ENCODE measurements around the gene GRM8. TPM values are rescaled to one million over a fixed set of nuclear protein-coding genes. Genes with fewer than 3 reads are reported as not detected.

The GRM8 gene
- polyA plus RNA-seq, 1 donor from 2014 or later = 1.5 TPM

- no peak for TF ChIP-seq TAF1 (IDR thresholded peaks at IDR 0.05; ENCODE audit: low read depth)
- TF ChIP-seq SMC3 (conservative IDR thresholded peaks at IDR 0.05; ENCODE audit: poor library complexity) = no peak
- no peak for TF ChIP-seq REST (IDR thresholded peaks at IDR 0.05; ENCODE audit: borderline replicate concordance)
- no peak for TF ChIP-seq CTCF (IDR thresholded peaks at IDR 0.05; ENCODE audit: poor library complexity, severe bottlenecking)
- TF ChIP-seq MXI1 (conservative IDR thresholded peaks at IDR 0.05; ENCODE audit: poor library complexity, severe bottlenecking) = no peak
- TF ChIP-seq EZH2 (IDR thresholded peaks at IDR 0.05; ENCODE audit: borderline replicate concordance, insufficient read depth, low read length, poor library complexity, severe bottlenecking) = no peak
- TF ChIP-seq EP300 (conservative IDR thresholded peaks at IDR 0.05; ENCODE audit: poor library complexity, severe bottlenecking) = no peak
- no peak for TF ChIP-seq POLR2AphosphoS5 (IDR thresholded peaks at IDR 0.05)
- no peak for TF ChIP-seq RAD21 (conservative IDR thresholded peaks at IDR 0.05)
- H3K4me2 ChIP-seq (ENCODE audit: low read length) = no peak overlapping the region
- no peak overlapping the region for H3K4me3 ChIP-seq (ENCODE audit: low read length)
- H3K36me3 ChIP-seq (ENCODE audit: insufficient read depth, low read length) = no peaks in the 10 kb centered on the region
- no peaks in the 10 kb centered on the region for H4K20me1 ChIP-seq (ENCODE audit: insufficient read depth)
- no peaks in the 10 kb centered on the region for H3K9me3 ChIP-seq (ENCODE audit: low read length)
- H3K79me2 ChIP-seq (replicated peaks; ENCODE audit: insufficient read depth, low read length) = no peaks in the 10 kb centered on the region
- H3K9me2 ChIP-seq (ENCODE audit: insufficient read depth, low read length) = no peaks in the 10 kb centered on the region
- H3K27ac ChIP-seq (ENCODE audit: low read length) = no peak overlapping the region
- H3F3A ChIP-seq (ENCODE audit: insufficient read depth, low read length, poor library complexity, severe bottlenecking) = no peaks in the 10 kb centered on the region
- H3K27me3 ChIP-seq (ENCODE audit: insufficient read depth, low read depth, low read length) = no peaks in the 10 kb centered on the region
- no peak overlapping the region for H2AFZ ChIP-seq (ENCODE audit: low read depth, low read length)
- no peak overlapping the region for H3K9ac ChIP-seq (ENCODE audit: low read length)
These were observed 115.6 kb downstream of the GRM8 start for GRCh38 chr7:127137146-127137545.

GRCh38 chr7:127135871-127136485 lies 116.8 kb downstream of the GRM8 start:
- Histone ChIP-seq H3K9me2 (ENCODE audit: insufficient read depth, low read length) (no peaks in the 10 kb centered on the region), H3K9me3 (ENCODE audit: low read length) (no peaks in the 10 kb centered on the region), H3F3A (ENCODE audit: insufficient read depth, low read length, poor library complexity, severe bottlenecking) (no peaks in the 10 kb centered on the region), H3K27me3 (ENCODE audit: insufficient read depth, low read depth, low read length) (no peaks in the 10 kb centered on the region), H2AFZ (ENCODE audit: low read depth, low read length) (no peak overlapping the region), H4K20me1 (ENCODE audit: insufficient read depth) (no peaks in the 10 kb centered on the region), H3K4me3 (ENCODE audit: low read length) (no peak overlapping the region), H3K27ac (ENCODE audit: low read length) (no peak overlapping the region), H3K4me2 (ENCODE audit: low read length) (no peak overlapping the region), H3K79me2 (replicated peaks; ENCODE audit: insufficient read depth, low read length) (no peaks in the 10 kb centered on the region), H3K36me3 (ENCODE audit: insufficient read depth, low read length) (no peaks in the 10 kb centered on the region), H3K9ac (ENCODE audit: low read length) (no peak overlapping the region)
- TF ChIP-seq EZH2 (IDR thresholded peaks at IDR 0.05; ENCODE audit: borderline replicate concordance, insufficient read depth, low read length, poor library complexity, severe bottlenecking) = no peak
- no peak for TF ChIP-seq TAF1 (IDR thresholded peaks at IDR 0.05; ENCODE audit: low read depth)
- TF ChIP-seq REST (IDR thresholded peaks at IDR 0.05; ENCODE audit: borderline replicate concordance) = no peak
- no peak for TF ChIP-seq MXI1 (conservative IDR thresholded peaks at IDR 0.05; ENCODE audit: poor library complexity, severe bottlenecking)
- TF ChIP-seq SMC3 (conservative IDR thresholded peaks at IDR 0.05; ENCODE audit: poor library complexity) = no peak
- TF ChIP-seq POLR2AphosphoS5 (IDR thresholded peaks at IDR 0.05) = no peak
- no peak for TF ChIP-seq EP300 (conservative IDR thresholded peaks at IDR 0.05; ENCODE audit: poor library complexity, severe bottlenecking)
- no peak for TF ChIP-seq RAD21 (conservative IDR thresholded peaks at IDR 0.05)
- no peak for TF ChIP-seq CTCF (IDR thresholded peaks at IDR 0.05; ENCODE audit: poor library complexity, severe bottlenecking)

All from neural cell (in vitro differentiated cells).